Calu3 (cell line): Measurements from ENCODE around the gene PPP2R3B. TPM values are rescaled to one million over a fixed set of nuclear protein-coding genes. Genes with fewer than 3 reads are reported as not detected.

Source experiments
- BruUV-seq: library from RNA; stranded (reverse); fragments of 400-500 nt; replicated peaks from 2 replicates; lab custom pipeline; 2021; lab: Mats Ljungman, UMichigan
- CTCF ChIA-PET: fragments of 300-600 bp; sonication (Branson Sonifier 250); formaldehyde crosslinking; loops from one replicate; lab custom pipeline; 2022; ENCODE audit warnings: antibody characterized with exemption; lab: Charles Lee
- DNase-seq: peaks from one replicate; pipeline ENCODE4 v3.0.0; 2022
- H3K27ac Mint-ChIP-seq: one replicate; pipeline ENCODE4 v1.8.0; 2022; ENCODE audit warnings: mixed read lengths; ENCODE audit not compliant: unreplicated experiment
- H3K27me3 Mint-ChIP-seq: one replicate; pipeline ENCODE4 v1.8.0; 2022; ENCODE audit warnings: mixed read lengths; ENCODE audit not compliant: unreplicated experiment
- H3K36me3 Mint-ChIP-seq: one replicate; pipeline ENCODE4 v1.8.0; 2022; ENCODE audit warnings: mild to moderate bottlenecking, moderate library complexity, mixed read lengths; ENCODE audit not compliant: insufficient read depth, unreplicated experiment
- H3K4me1 Mint-ChIP-seq: one replicate; pipeline ENCODE4 v1.8.0; 2022; ENCODE audit warnings: mild to moderate bottlenecking, low read depth, mixed read lengths; ENCODE audit not compliant: unreplicated experiment
- H3K4me3 Mint-ChIP-seq: one replicate; pipeline ENCODE4 v1.8.0; 2022; ENCODE audit warnings: mild to moderate bottlenecking, low read depth, moderate library complexity, mixed read lengths; ENCODE audit not compliant: unreplicated experiment
- H3K9me3 Mint-ChIP-seq: one replicate; pipeline ENCODE4 v1.8.0; 2022; ENCODE audit warnings: low read depth, mixed read lengths; ENCODE audit not compliant: unreplicated experiment
- CTCF ChIP-seq: fragments of 200-600 bp; IDR thresholded peaks from one replicate; pipeline ENCODE4 v1.8.0; 2022; ENCODE audit warnings: antibody characterized with exemption; ENCODE audit not compliant: unreplicated experiment
- intact Hi-C: fragments of 100-400 bp; cut with micrococcal nuclease; formaldehyde crosslinking; loops from one replicate; pipeline ENCODE4 v1.10.0; 2022; ENCODE audit not compliant: unreplicated experiment
- total RNA-seq: library from RNA; stranded (reverse); gene quantifications from 2 replicates; pipeline ENCODE4 v1.2.3, GENCODE V29; 2022

Gene PPP2R3B
- total RNA-seq, 1 experiment from 2014 or later = 25.4 TPM

- Mint-ChIP-seq H3K27ac (no peak overlapping the region), H3K4me1 (no peaks in the 10 kb centered on the region), H3K27me3 (no peaks in the 10 kb centered on the region), H3K4me3 (no peak overlapping the region), H3K36me3 (no peaks in the 10 kb centered on the region), H3K9me3 (peaks cover 3% of the 10 kb centered on the region)
- BruUV-seq = no TSS peak
- no peak for DNase-seq
- intact Hi-C loops = no loop called here
- TF ChIP-seq CTCF = no peak
- CTCF ChIA-PET = no interaction called here
These were observed 40.2 kb upstream of the PPP2R3B start for GRCh38 chrX:426881-427280.

GRCh38 chrX:425056-425455 is 38.3 kb upstream of the PPP2R3B start:
- H3K27me3 Mint-ChIP-seq = no peaks in the 10 kb centered on the region
- TF ChIP-seq CTCF = no peak
- no peaks in the 10 kb centered on the region for H3K4me1 Mint-ChIP-seq
- CTCF ChIA-PET = no interaction called here
- H3K27ac Mint-ChIP-seq = no peak overlapping the region
- no peaks in the 10 kb centered on the region for H3K36me3 Mint-ChIP-seq
- no TSS peak for BruUV-seq
- intact Hi-C loops = no loop called here
- peaks cover 3% of the 10 kb centered on the region for H3K9me3 Mint-ChIP-seq
- DNase-seq = no peak
- no peak overlapping the region for H3K4me3 Mint-ChIP-seq

- intact Hi-C loops = no loop called here
- Mint-ChIP-seq H3K27me3 (no peaks in the 10 kb centered on the region), H3K9me3 (peaks cover 3% of the 10 kb centered on the region), H3K4me3 (no peak overlapping the region), H3K36me3 (no peaks in the 10 kb centered on the region), H3K27ac (no peak overlapping the region), H3K4me1 (no peaks in the 10 kb centered on the region)
- no peak for DNase-seq
- TF ChIP-seq CTCF = no peak
- CTCF ChIA-PET = no interaction called here
- BruUV-seq = no TSS peak
These were observed 35.1 kb upstream of the PPP2R3B start for GRCh38 chrX:421646-422391.

GRCh38 chrX:420496-421223 is 34.0 kb upstream of the PPP2R3B start:
- TF ChIP-seq CTCF = no peak
- DNase-seq = no peak
- H3K27me3 Mint-ChIP-seq = no peaks in the 10 kb centered on the region
- H3K36me3 Mint-ChIP-seq = no peaks in the 10 kb centered on the region
- CTCF ChIA-PET = no interaction called here
- peaks cover 3% of the 10 kb centered on the region for H3K9me3 Mint-ChIP-seq
- no peak overlapping the region for H3K27ac Mint-ChIP-seq
- H3K4me1 Mint-ChIP-seq = no peaks in the 10 kb centered on the region
- BruUV-seq = no TSS peak
- no peak overlapping the region for H3K4me3 Mint-ChIP-seq
- intact Hi-C loops = no loop called here
